ENCODE results near the gene ATAD3A.
"Not testable (repeated sequence)": the region's sequence is repeated elsewhere in the genome, so short reads cannot be mapped to it uniquely, and the experiment has no call there.

Gene ATAD3A

GRCh38 chr1:1470626-1471388 lies 41.2 kb upstream of the ATAD3A start:
- peak; percentile 20 for ATAC-seq
- TF ChIP-seq GLIS3 (CRISPR knock-in tag; IDR thresholded peaks at IDR 0.05) (no peak), BACH2 (CRISPR knock-in tag; IDR thresholded peaks at IDR 0.05; ENCODE audit: borderline replicate concordance) (no peak), ARNTL (CRISPR knock-in tag; IDR thresholded peaks at IDR 0.05; ENCODE audit: borderline replicate concordance, low read depth) (no peak), RARB (CRISPR knock-in tag; IDR thresholded peaks at IDR 0.05) (no peak), TCF4 (CRISPR knock-in tag; IDR thresholded peaks at IDR 0.05; ENCODE audit: borderline replicate concordance) (no peak), ZNF565 (CRISPR knock-in tag; conservative IDR thresholded peaks at IDR 0.05; ENCODE audit: low read depth) (no peak), ESRRG (CRISPR knock-in tag; IDR thresholded peaks at IDR 0.05) (no peak), ZFP3 (CRISPR knock-in tag; IDR thresholded peaks at IDR 0.05) (no peak), ZNF70 (CRISPR knock-in tag; IDR thresholded peaks at IDR 0.05) (no peak), ZFP30 (CRISPR knock-in tag; IDR thresholded peaks at IDR 0.05) (no peak), PPARA (CRISPR knock-in tag; IDR thresholded peaks at IDR 0.05; ENCODE audit: borderline replicate concordance) (no peak), CREB5 (CRISPR knock-in tag; IDR thresholded peaks at IDR 0.05; ENCODE audit: low read depth) (no peak), ZNF8 (CRISPR knock-in tag; IDR thresholded peaks at IDR 0.05) (no peak), SNAI2 (CRISPR knock-in tag; IDR thresholded peaks at IDR 0.05) (no peak)
- TF ChIP-seq, protein P1, sequence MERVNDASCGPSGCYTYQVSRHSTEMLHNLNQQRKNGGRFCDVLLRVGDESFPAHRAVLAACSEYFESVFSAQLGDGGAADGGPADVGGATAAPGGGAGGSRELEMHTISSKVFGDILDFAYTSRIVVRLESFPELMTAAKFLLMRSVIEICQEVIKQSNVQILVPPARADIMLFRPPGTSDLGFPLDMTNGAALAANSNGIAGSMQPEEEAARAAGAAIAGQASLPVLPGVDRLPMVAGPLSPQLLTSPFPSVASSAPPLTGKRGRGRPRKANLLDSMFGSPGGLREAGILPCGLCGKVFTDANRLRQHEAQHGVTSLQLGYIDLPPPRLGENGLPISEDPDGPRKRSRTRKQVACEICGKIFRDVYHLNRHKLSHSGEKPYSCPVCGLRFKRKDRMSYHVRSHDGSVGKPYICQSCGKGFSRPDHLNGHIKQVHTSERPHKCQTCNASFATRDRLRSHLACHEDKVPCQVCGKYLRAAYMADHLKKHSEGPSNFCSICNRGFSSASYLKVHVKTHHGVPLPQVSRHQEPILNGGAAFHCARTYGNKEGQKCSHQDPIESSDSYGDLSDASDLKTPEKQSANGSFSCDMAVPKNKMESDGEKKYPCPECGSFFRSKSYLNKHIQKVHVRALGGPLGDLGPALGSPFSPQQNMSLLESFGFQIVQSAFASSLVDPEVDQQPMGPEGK (CRISPR knock-in tag; IDR thresholded peaks at IDR 0.05; ENCODE audit: borderline replicate concordance) = no peak
- TF ChIP-seq, protein P2, sequence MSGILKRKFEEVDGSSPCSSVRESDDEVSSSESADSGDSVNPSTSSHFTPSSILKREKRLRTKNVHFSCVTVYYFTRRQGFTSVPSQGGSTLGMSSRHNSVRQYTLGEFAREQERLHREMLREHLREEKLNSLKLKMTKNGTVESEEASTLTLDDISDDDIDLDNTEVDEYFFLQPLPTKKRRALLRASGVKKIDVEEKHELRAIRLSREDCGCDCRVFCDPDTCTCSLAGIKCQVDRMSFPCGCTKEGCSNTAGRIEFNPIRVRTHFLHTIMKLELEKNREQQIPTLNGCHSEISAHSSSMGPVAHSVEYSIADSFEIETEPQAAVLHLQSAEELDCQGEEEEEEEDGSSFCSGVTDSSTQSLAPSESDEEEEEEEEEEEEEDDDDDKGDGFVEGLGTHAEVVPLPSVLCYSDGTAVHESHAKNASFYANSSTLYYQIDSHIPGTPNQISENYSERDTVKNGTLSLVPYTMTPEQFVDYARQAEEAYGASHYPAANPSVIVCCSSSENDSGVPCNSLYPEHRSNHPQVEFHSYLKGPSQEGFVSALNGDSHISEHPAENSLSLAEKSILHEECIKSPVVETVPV (CRISPR knock-in tag; IDR thresholded peaks at IDR 0.05) = no peak
- TF ChIP-seq, protein P3, sequence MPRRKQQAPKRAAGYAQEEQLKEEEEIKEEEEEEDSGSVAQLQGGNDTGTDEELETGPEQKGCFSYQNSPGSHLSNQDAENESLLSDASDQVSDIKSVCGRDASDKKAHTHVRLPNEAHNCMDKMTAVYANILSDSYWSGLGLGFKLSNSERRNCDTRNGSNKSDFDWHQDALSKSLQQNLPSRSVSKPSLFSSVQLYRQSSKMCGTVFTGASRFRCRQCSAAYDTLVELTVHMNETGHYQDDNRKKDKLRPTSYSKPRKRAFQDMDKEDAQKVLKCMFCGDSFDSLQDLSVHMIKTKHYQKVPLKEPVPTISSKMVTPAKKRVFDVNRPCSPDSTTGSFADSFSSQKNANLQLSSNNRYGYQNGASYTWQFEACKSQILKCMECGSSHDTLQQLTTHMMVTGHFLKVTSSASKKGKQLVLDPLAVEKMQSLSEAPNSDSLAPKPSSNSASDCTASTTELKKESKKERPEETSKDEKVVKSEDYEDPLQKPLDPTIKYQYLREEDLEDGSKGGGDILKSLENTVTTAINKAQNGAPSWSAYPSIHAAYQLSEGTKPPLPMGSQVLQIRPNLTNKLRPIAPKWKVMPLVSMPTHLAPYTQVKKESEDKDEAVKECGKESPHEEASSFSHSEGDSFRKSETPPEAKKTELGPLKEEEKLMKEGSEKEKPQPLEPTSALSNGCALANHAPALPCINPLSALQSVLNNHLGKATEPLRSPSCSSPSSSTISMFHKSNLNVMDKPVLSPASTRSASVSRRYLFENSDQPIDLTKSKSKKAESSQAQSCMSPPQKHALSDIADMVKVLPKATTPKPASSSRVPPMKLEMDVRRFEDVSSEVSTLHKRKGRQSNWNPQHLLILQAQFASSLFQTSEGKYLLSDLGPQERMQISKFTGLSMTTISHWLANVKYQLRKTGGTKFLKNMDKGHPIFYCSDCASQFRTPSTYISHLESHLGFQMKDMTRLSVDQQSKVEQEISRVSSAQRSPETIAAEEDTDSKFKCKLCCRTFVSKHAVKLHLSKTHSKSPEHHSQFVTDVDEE (CRISPR knock-in tag; IDR thresholded peaks at IDR 0.05) = no peak

- TF ChIP-seq, protein P1 (CRISPR knock-in tag; IDR thresholded peaks at IDR 0.05; ENCODE audit: borderline replicate concordance) = no peak
- no peak for TF ChIP-seq OSR1 (CRISPR knock-in tag; IDR thresholded peaks at IDR 0.05)
- ATAC-seq = peak; percentile 94
Measured at GRCh38 chr1:1471389-1472052, 40.4 kb upstream of the ATAD3A start, which contains the start of gene ATAD3B. Gene ATAD3B (plus strand): TSS chr1:1471765. CDS start chr1:1471885, 120 bp downstream.

DNA sequence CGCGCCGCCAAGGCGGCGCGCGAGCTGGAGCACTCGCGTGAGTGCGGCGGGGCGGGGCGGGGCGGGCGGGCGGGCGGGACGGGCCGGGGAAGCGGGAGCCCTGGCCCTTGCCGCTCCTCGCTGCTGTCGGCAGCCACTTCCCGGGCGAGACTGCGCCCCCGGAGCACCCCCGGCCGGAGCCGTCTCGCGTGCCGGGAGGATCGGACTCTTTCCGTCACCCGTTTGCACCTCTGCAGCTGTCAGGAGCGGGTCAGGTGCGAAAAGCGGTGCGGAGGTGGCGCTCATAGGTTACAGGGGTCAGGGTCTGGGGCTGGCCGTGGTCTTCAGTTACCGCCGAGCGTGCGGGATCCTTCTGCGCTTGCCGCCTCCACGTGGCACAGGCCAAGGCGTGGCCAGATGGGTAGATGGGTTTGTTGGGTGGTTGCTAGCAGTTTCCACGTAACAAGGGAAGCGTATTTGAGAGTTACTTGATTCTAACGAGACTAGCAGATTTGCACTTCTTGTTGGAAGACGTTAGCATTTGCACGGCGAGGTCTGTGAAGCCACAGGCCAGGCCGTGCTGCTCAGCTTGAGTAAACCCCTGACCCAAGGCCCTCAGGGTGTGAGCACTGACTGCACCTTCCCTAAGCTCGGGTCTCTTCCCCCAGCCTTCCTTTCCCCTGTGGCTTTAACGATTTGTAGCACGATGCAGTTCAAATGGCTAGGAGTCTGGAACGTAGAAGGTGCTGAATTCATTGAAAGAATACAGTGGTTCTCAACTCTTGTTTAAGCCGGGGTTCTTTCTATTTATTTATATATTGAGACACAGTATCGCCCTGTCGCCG lies 39.7 kb upstream of the ATAD3A start:
- peak; percentile 24 for ATAC-seq

GRCh38 chr1:1476011-1476410 lies 36.0 kb upstream of the ATAD3A start:
- not testable (repeated sequence) for ATAC-seq
